SK-N-SH (cell line): ENCODE measurements around the gene MLANA.

ENCODE experiments used
- CHD2 ChIP-seq: fragments of 150-350 bp; IDR thresholded peaks from 2 replicates; pipeline ENCODE4 v1.6.1; 2018; ENCODE audit warnings: low read length; ENCODE audit not compliant: partially characterized antibody
- CTCF ChIP-seq: fragments of 200-600 bp; sonication (generic); IDR thresholded peaks from 2 replicates; pipeline ENCODE4 v1.6.1; 2017; ENCODE audit warnings: antibody characterized with exemption, mild to moderate bottlenecking, moderate library complexity
- EP300 ChIP-seq, 2 experiments: IDR thresholded peaks; 2 replicates each; pipeline versions ENCODE4 v1.4.0 to v1.6.1; 2012; ENCODE audit warnings: borderline replicate concordance in 1 of 2, low read depth in 1 of 2, low read length in 1 of 2
- EZH2phosphoT487 ChIP-seq: fragments of 200-600 bp; sonication (generic); IDR thresholded peaks from 2 replicates; pipeline ENCODE4 v1.6.1; 2017; ENCODE audit warnings: low read depth, mixed run types, mild to moderate bottlenecking, antibody characterized with exemption, moderate library complexity, borderline replicate concordance
- FOXM1 ChIP-seq: IDR thresholded peaks from 2 replicates; pipeline ENCODE4 v1.4.0; 2012; ENCODE audit warnings: low read depth, mild to moderate bottlenecking
- GATA2 ChIP-seq: sonication (generic); formaldehyde crosslinking; IDR thresholded peaks from 2 replicates; pipeline ENCODE4 v1.5.0; 2020; ENCODE audit warnings: mild to moderate bottlenecking, missing genetic modification reagents
- MXI1 ChIP-seq: IDR thresholded peaks from 2 replicates; pipeline ENCODE4 v1.6.1; 2012; ENCODE audit warnings: mild to moderate bottlenecking, low read depth, low read length, improper control_type of control experiment
- NFIC ChIP-seq: IDR thresholded peaks from 2 replicates; pipeline ENCODE4 v1.4.0; 2012; ENCODE audit warnings: borderline replicate concordance
- POLR2AphosphoS5 ChIP-seq: IDR thresholded peaks from 2 replicates; pipeline ENCODE4 v1.6.1; 2012; ENCODE audit warnings: low read depth, low read length
- REST ChIP-seq: IDR thresholded peaks from 2 replicates; pipeline ENCODE4 v1.6.1; 2012; ENCODE audit warnings: mild to moderate bottlenecking, low read depth, low read length, moderate library complexity
- SMC3 ChIP-seq: IDR thresholded peaks from 2 replicates; pipeline ENCODE4 v1.6.1; 2012; ENCODE audit warnings: low read depth, low read length, improper control_type of control experiment
- USF2 ChIP-seq: fragments of 150-350 bp; IDR thresholded peaks from 2 replicates; pipeline ENCODE4 v1.6.1; 2017; ENCODE audit warnings: antibody characterized with exemption, low read length, low read depth, borderline replicate concordance

GRCh38 chr9:5853617-5854016 lies 37.1 kb upstream of the MLANA start:
- no peak for TF ChIP-seq CTCF
- no peak for TF ChIP-seq REST
- TF ChIP-seq NFIC, result no peak
- no peak for TF ChIP-seq GATA2 (CRISPR knock-in tag)
- TF ChIP-seq EZH2phosphoT487, result no peak
- TF ChIP-seq MXI1, result no peak
- no peak for TF ChIP-seq POLR2AphosphoS5
- no peak for TF ChIP-seq USF2
- no peak for TF ChIP-seq EP300 (IDR thresholded peaks at IDR 0.05; ENCODE audit: borderline replicate concordance in 1 of 2, low read depth in 1 of 2, low read length in 1 of 2)
- no peak for TF ChIP-seq FOXM1
- TF ChIP-seq CHD2, result no peak
- TF ChIP-seq SMC3, result no peak
